ENCODE data around the gene ZCCHC7. TPM values are rescaled to one million over a fixed set of nuclear protein-coding genes. Genes with fewer than 3 reads are reported as not detected.

The ZCCHC7 gene
- total RNA-seq, 1 donor from 2014 or later, result 21.7 TPM

DNA sequence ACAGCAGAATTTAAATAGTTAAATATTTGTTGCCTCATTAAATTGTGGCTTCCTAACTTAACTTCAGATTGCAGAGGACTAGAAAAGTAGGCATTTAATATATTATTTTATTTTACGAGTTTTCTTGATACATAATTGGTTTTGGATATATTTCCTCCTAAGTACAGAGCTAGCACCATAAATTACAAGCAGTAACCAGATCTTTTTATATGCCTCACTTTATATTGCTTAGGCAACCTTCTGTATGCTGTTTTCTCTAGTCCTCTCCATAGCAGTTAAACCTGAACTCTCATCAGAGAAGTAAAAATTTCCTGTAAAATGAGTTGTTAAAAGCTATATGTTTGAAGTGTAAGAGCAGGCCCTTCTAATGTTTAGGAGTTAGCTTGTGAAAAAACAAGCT is 144.2 kb downstream of the ZCCHC7 start:
- Histone ChIP-seq H3K27ac (ENCODE audit: low read depth, low read length) (no peak overlapping the region), H3K9ac (ENCODE audit: low read length) (no peak overlapping the region), H3K9me3 (ENCODE audit: insufficient read depth, low read depth, low read length) (no peaks in the 10 kb centered on the region), H3K4me1 (ENCODE audit: insufficient read depth, low read length) (no peaks in the 10 kb centered on the region), H3K79me2 (ENCODE audit: insufficient read depth, low read length) (no peaks in the 10 kb centered on the region), H3K36me3 (ENCODE audit: insufficient read depth, low read length) (no peaks in the 10 kb centered on the region), H3K4me3 (ENCODE audit: insufficient read depth, low read depth, low read length) (no peak overlapping the region), H4K20me1 (ENCODE audit: insufficient read depth, low read length) (peaks cover 13% of the 10 kb centered on the region), H3K27me3 (ENCODE audit: insufficient read depth, low read length) (no peaks in the 10 kb centered on the region), H2AFZ (ENCODE audit: low read depth, low read length) (no peak overlapping the region), H3K4me2 (ENCODE audit: low read length) (no peak overlapping the region)
- Mint-ChIP-seq H3K4me1 (ENCODE audit: low read depth, unreplicated experiment) (no peaks in the 10 kb centered on the region), H3K4me3 (ENCODE audit: unreplicated experiment) (no peak overlapping the region), H3K27me3 (ENCODE audit: low read depth, unreplicated experiment) (no peaks in the 10 kb centered on the region), H3K27ac (ENCODE audit: unreplicated experiment) (no peak overlapping the region), H3K36me3 (ENCODE audit: low read depth, unreplicated experiment) (no peaks in the 10 kb centered on the region), H3K9me3 (ENCODE audit: unreplicated experiment) (no peaks in the 10 kb centered on the region)
- FAIRE-seq, result no peak
- DNase-seq (ENCODE audit: low read depth), result no peak
- TF ChIP-seq, protein P1, sequence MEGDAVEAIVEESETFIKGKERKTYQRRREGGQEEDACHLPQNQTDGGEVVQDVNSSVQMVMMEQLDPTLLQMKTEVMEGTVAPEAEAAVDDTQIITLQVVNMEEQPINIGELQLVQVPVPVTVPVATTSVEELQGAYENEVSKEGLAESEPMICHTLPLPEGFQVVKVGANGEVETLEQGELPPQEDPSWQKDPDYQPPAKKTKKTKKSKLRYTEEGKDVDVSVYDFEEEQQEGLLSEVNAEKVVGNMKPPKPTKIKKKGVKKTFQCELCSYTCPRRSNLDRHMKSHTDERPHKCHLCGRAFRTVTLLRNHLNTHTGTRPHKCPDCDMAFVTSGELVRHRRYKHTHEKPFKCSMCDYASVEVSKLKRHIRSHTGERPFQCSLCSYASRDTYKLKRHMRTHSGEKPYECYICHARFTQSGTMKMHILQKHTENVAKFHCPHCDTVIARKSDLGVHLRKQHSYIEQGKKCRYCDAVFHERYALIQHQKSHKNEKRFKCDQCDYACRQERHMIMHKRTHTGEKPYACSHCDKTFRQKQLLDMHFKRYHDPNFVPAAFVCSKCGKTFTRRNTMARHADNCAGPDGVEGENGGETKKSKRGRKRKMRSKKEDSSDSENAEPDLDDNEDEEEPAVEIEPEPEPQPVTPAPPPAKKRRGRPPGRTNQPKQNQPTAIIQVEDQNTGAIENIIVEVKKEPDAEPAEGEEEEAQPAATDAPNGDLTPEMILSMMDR (IDR thresholded peaks at IDR 0.05; ENCODE audit: insufficient read depth, low read depth, low read length), result no peak
- no peak for TF ChIP-seq EZH2 (IDR thresholded peaks at IDR 0.05; ENCODE audit: insufficient read depth, low read length)

DNA sequence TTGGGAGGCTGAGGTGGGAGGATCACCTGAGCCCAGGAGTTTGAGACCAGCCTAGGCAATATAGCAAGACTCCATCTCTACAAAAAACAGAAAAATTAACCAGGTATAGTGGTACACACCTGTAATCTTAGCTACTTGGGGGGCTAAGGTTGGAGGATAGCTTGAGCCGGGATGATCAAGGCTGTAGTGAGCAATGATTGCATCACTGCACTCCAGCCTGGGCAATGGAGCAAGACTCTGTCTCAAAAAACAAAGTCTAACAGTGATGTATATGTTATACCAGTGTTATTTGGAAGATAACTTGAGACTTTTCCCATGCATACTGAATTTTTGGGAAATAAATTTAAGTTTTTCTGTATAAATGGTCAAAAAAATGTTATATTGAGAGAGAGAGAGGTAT is 146.3 kb downstream of the ZCCHC7 start:
- Histone ChIP-seq H3K4me3 (ENCODE audit: insufficient read depth, low read depth, low read length) (no peak overlapping the region), H3K9me3 (ENCODE audit: insufficient read depth, low read depth, low read length) (no peaks in the 10 kb centered on the region), H3K36me3 (ENCODE audit: insufficient read depth, low read length) (no peaks in the 10 kb centered on the region), H2AFZ (ENCODE audit: low read depth, low read length) (no peak overlapping the region), H3K4me2 (ENCODE audit: low read length) (no peak overlapping the region), H3K27ac (ENCODE audit: low read depth, low read length) (no peak overlapping the region), H3K79me2 (ENCODE audit: insufficient read depth, low read length) (no peaks in the 10 kb centered on the region), H3K4me1 (ENCODE audit: insufficient read depth, low read length) (no peaks in the 10 kb centered on the region), H3K27me3 (ENCODE audit: insufficient read depth, low read length) (no peaks in the 10 kb centered on the region), H3K9ac (ENCODE audit: low read length) (no peak overlapping the region), H4K20me1 (ENCODE audit: insufficient read depth, low read length) (peaks cover 9% of the 10 kb centered on the region)
- H3K4me3 Mint-ChIP-seq (ENCODE audit: unreplicated experiment), result no peak overlapping the region
- no peaks in the 10 kb centered on the region for H3K27me3 Mint-ChIP-seq (ENCODE audit: low read depth, unreplicated experiment)
- H3K4me1 Mint-ChIP-seq (ENCODE audit: low read depth, unreplicated experiment), result no peaks in the 10 kb centered on the region
- FAIRE-seq (no peak), DNase-seq (ENCODE audit: low read depth) (no peak)
- TF ChIP-seq, protein P1 (IDR thresholded peaks at IDR 0.05; ENCODE audit: insufficient read depth, low read depth, low read length), result no peak
- no peak for TF ChIP-seq EZH2 (IDR thresholded peaks at IDR 0.05; ENCODE audit: insufficient read depth, low read length)
- no peaks in the 10 kb centered on the region for H3K9me3 Mint-ChIP-seq (ENCODE audit: unreplicated experiment)
- no peaks in the 10 kb centered on the region for H3K36me3 Mint-ChIP-seq (ENCODE audit: low read depth, unreplicated experiment)
- H3K27ac Mint-ChIP-seq (ENCODE audit: unreplicated experiment), result no peak overlapping the region

DNA sequence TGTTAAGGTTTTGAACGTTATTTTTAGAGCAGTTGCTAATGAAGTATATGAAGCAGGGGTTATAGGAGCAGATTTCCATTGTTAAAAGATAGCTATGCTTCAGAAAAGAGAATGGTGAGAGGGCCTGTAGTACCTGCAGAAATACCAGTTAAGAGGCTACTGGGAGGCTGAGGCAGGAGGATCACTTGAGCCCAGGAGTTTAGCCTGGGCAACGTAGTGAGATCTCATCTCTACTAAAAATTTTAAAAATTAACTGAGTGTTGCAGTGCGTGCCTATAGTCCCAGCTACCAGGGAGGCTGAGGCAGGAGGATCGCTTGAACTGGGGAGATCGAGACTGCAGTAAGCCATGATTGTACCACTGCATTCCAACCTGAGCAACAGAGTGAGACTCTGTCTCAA is 148.8 kb downstream of the ZCCHC7 start:
- Mint-ChIP-seq H3K4me1 (ENCODE audit: low read depth, unreplicated experiment) (no peaks in the 10 kb centered on the region), H3K9me3 (ENCODE audit: unreplicated experiment) (no peaks in the 10 kb centered on the region), H3K4me3 (ENCODE audit: unreplicated experiment) (no peak overlapping the region), H3K36me3 (ENCODE audit: low read depth, unreplicated experiment) (peaks cover 4% of the 10 kb centered on the region), H3K27ac (ENCODE audit: unreplicated experiment) (no peak overlapping the region), H3K27me3 (ENCODE audit: low read depth, unreplicated experiment) (no peaks in the 10 kb centered on the region)
- H3K9me3 ChIP-seq (ENCODE audit: insufficient read depth, low read depth, low read length), result no peaks in the 10 kb centered on the region
- H3K79me2 ChIP-seq (ENCODE audit: insufficient read depth, low read length), result no peaks in the 10 kb centered on the region
- H3K27me3 ChIP-seq (ENCODE audit: insufficient read depth, low read length), result no peaks in the 10 kb centered on the region
- peaks cover 6% of the 10 kb centered on the region for H4K20me1 ChIP-seq (ENCODE audit: insufficient read depth, low read length)
- TF ChIP-seq, protein P1 (IDR thresholded peaks at IDR 0.05; ENCODE audit: insufficient read depth, low read depth, low read length), result no peak
- TF ChIP-seq EZH2 (IDR thresholded peaks at IDR 0.05; ENCODE audit: insufficient read depth, low read length), result no peak
- H3K36me3 ChIP-seq (ENCODE audit: insufficient read depth, low read length), result no peaks in the 10 kb centered on the region
- H2AFZ ChIP-seq (ENCODE audit: low read depth, low read length), result no peak overlapping the region
- H3K27ac ChIP-seq (ENCODE audit: low read depth, low read length), result no peak overlapping the region
- no peaks in the 10 kb centered on the region for H3K4me1 ChIP-seq (ENCODE audit: insufficient read depth, low read length)
- no peak overlapping the region for H3K4me3 ChIP-seq (ENCODE audit: insufficient read depth, low read depth, low read length)
- DNase-seq (ENCODE audit: low read depth) (no peak), FAIRE-seq (no peak)
- no peak overlapping the region for H3K9ac ChIP-seq (ENCODE audit: low read length)
- no peak overlapping the region for H3K4me2 ChIP-seq (ENCODE audit: low read length)

Measured in astrocyte (in vitro differentiated cells and primary cell).